Endometrium (tissue), 2 donors: ENCODE measurements around the gene CRISPLD2.

ENCODE experiments used
- FAIRE-seq: peaks from 2 replicates; lab custom pipeline; 2012; peaks lifted over from hg19 to GRCh38; lab: Jason Lieb, UNC
- donor health status: control.
- donor health status: control.

CRISPLD2 gene

GRCh38 chr16:84916178-84916577 lies 96.4 kb downstream of the CRISPLD2 start:
- no peak for FAIRE-seq

GRCh38 chr16:84916850-84917249 lies 97.1 kb downstream of the CRISPLD2 start:
- no peak for FAIRE-seq

GRCh38 chr16:84917492-84917891 lies 97.7 kb downstream of the CRISPLD2 start:
- FAIRE-seq = no peak

GRCh38 chr16:84918006-84918909 lies 98.5 kb downstream of the CRISPLD2 start:
- no peak for FAIRE-seq

- no peak for FAIRE-seq
Measured at GRCh38 chr16:84919269-84919668, 99.5 kb downstream of the CRISPLD2 start.

- no peak for FAIRE-seq
Measured at GRCh38 chr16:84919708-84920107, 99.9 kb downstream of the CRISPLD2 start.

- FAIRE-seq = no peak
Measured at GRCh38 chr16:84920333-84920732, 100.5 kb downstream of the CRISPLD2 start.

GRCh38 chr16:84922351-84923120 lies 102.8 kb downstream of the CRISPLD2 start:
- FAIRE-seq = no peak

GRCh38 chr16:84924331-84925091 lies 104.7 kb downstream of the CRISPLD2 start:
- FAIRE-seq = no peak

- FAIRE-seq = no peak
Measured at GRCh38 chr16:84925092-84925772, 105.4 kb downstream of the CRISPLD2 start.

- FAIRE-seq = no peak
Measured at GRCh38 chr16:84925773-84926372, 106.1 kb downstream of the CRISPLD2 start.

GRCh38 chr16:84926462-84926861 lies 106.7 kb downstream of the CRISPLD2 start:
- FAIRE-seq = no peak

- no peak for FAIRE-seq
Measured at GRCh38 chr16:84927621-84928591, 108.1 kb downstream of the CRISPLD2 start.

- FAIRE-seq = no peak
Measured at GRCh38 chr16:84928679-84929420, 109.1 kb downstream of the CRISPLD2 start.

GRCh38 chr16:84929421-84930297 lies 109.9 kb downstream of the CRISPLD2 start:
- FAIRE-seq = no peak

- FAIRE-seq = no peak
Measured at GRCh38 chr16:84930298-84931106, 110.7 kb downstream of the CRISPLD2 start.

GRCh38 chr16:84931107-84931494 lies 111.3 kb downstream of the CRISPLD2 start:
- no peak for FAIRE-seq

- no peak for FAIRE-seq
Measured at GRCh38 chr16:84931506-84931905, 111.7 kb downstream of the CRISPLD2 start.
